Measurements from ENCODE around the gene DNAJC16. TPM values are rescaled to one million over a fixed set of nuclear protein-coding genes. Genes with fewer than 3 reads are reported as not detected.
"Not testable (repeated sequence)": the region's sequence is repeated elsewhere in the genome, so short reads cannot be mapped to it uniquely, and the experiment has no call there.

Gene DNAJC16
- total RNA-seq, 1 donor from 2014 or later: 26.3 TPM

DNA sequence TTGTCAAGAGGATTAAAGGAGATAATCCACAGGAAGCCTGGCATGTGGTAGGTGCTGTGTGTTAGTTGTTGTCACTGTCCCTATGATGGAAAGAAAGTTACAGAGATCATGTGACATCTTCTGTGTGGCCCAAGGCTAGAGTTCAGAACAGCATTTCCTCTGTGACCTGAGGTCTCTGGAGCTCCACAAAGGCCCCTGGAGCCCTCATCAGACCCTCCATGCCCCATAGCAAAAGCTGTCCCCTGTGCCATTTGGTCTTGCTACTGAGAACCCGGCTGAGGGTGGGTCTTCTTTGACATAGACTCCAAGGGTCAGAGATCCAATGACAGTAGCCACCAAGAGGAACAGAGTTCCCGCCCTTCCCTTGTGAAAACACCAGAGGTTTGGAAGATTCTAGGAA is 42.7 kb upstream of the DNAJC16 start:
- Mint-ChIP-seq H3K27ac (no peak overlapping the region), H3K27me3 (no peaks in the 10 kb centered on the region), H3K36me3 (peaks cover 4% of the 10 kb centered on the region), H3K9me3 (no peaks in the 10 kb centered on the region), H3K4me3 (no peak overlapping the region), H3K4me1 (ENCODE audit: unreplicated experiment) (no peaks in the 10 kb centered on the region)
- no peak for DNase-seq (ENCODE audit: extremely low spot score, unreplicated experiment)
- TF ChIP-seq, protein P1, sequence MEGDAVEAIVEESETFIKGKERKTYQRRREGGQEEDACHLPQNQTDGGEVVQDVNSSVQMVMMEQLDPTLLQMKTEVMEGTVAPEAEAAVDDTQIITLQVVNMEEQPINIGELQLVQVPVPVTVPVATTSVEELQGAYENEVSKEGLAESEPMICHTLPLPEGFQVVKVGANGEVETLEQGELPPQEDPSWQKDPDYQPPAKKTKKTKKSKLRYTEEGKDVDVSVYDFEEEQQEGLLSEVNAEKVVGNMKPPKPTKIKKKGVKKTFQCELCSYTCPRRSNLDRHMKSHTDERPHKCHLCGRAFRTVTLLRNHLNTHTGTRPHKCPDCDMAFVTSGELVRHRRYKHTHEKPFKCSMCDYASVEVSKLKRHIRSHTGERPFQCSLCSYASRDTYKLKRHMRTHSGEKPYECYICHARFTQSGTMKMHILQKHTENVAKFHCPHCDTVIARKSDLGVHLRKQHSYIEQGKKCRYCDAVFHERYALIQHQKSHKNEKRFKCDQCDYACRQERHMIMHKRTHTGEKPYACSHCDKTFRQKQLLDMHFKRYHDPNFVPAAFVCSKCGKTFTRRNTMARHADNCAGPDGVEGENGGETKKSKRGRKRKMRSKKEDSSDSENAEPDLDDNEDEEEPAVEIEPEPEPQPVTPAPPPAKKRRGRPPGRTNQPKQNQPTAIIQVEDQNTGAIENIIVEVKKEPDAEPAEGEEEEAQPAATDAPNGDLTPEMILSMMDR (conservative IDR thresholded peaks at IDR 0.05): no peak

DNA sequence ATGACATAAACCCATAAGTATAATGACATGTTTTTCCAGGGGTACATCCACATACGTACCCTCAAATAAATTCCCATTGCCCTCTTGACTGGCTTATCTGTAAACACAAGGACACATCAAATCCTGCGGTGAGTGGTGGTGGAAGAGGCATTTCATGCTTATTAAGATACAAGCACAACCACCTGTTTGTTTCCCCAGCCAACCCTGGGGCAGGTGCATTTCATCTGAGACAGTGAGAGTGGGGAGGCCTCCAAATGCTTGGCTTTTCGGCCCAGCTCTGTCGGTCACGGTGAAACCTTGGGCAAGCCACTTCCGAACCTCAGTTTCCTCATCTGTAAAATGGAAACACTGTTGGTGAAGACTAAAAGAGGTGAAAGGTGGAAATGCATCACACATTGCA is 42.2 kb upstream of the DNAJC16 start:
- H3K9me3 Mint-ChIP-seq; H3K4me1 Mint-ChIP-seq (ENCODE audit: unreplicated experiment); H3K36me3 Mint-ChIP-seq; H3K4me3 Mint-ChIP-seq; DNase-seq (ENCODE audit: extremely low spot score, unreplicated experiment); H3K27ac Mint-ChIP-seq; H3K27me3 Mint-ChIP-seq: not testable (repeated sequence)

DNA sequence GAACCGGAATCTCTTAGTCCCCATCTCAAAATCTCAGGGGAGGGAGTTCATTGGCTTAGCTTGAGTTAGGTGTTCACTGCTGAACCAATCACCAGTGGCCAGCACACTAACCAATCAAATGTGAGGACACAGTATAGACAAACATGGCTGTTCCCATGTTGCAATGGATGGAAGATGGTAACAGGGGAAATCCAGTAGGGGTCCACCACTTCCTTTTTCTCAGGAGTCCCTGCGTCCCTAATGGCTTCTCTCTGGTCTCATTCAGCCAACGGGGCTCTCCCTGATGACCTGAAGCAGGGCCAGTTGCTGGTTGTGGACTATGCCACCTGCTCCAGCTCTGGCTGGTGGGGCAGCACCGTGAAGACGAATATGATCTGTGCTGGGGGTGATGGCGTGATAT is 41.0 kb upstream of the DNAJC16 start:
- Mint-ChIP-seq H3K4me3 (no peak overlapping the region), H3K27ac (no peak overlapping the region), H3K4me1 (ENCODE audit: unreplicated experiment) (no peaks in the 10 kb centered on the region), H3K9me3 (no peaks in the 10 kb centered on the region), H3K36me3 (peaks cover 4% of the 10 kb centered on the region), H3K27me3 (no peaks in the 10 kb centered on the region)
- no peak for DNase-seq (ENCODE audit: extremely low spot score, unreplicated experiment)
- TF ChIP-seq, protein P1 (conservative IDR thresholded peaks at IDR 0.05): no peak

GRCh38 chr1:15486844-15487610 is 39.6 kb upstream of the DNAJC16 start:
- not testable (repeated sequence) for H3K27me3 Mint-ChIP-seq; H3K36me3 Mint-ChIP-seq; H3K4me3 Mint-ChIP-seq; H3K4me1 Mint-ChIP-seq (ENCODE audit: unreplicated experiment); DNase-seq (ENCODE audit: extremely low spot score, unreplicated experiment); H3K9me3 Mint-ChIP-seq; H3K27ac Mint-ChIP-seq

- no peak overlapping the region for H3K4me3 Mint-ChIP-seq
- TF ChIP-seq, protein P1 (conservative IDR thresholded peaks at IDR 0.05): no peak
- DNase-seq (ENCODE audit: extremely low spot score, unreplicated experiment): no peak
- H3K27ac Mint-ChIP-seq: no peak overlapping the region
- H3K4me1 Mint-ChIP-seq (ENCODE audit: unreplicated experiment): no peaks in the 10 kb centered on the region
- peaks cover 8% of the 10 kb centered on the region for H3K36me3 Mint-ChIP-seq
- no peaks in the 10 kb centered on the region for H3K9me3 Mint-ChIP-seq
- H3K27me3 Mint-ChIP-seq: no peaks in the 10 kb centered on the region
These were observed 38.3 kb upstream of the DNAJC16 start for GRCh38 chr1:15488371-15488770.

DNA sequence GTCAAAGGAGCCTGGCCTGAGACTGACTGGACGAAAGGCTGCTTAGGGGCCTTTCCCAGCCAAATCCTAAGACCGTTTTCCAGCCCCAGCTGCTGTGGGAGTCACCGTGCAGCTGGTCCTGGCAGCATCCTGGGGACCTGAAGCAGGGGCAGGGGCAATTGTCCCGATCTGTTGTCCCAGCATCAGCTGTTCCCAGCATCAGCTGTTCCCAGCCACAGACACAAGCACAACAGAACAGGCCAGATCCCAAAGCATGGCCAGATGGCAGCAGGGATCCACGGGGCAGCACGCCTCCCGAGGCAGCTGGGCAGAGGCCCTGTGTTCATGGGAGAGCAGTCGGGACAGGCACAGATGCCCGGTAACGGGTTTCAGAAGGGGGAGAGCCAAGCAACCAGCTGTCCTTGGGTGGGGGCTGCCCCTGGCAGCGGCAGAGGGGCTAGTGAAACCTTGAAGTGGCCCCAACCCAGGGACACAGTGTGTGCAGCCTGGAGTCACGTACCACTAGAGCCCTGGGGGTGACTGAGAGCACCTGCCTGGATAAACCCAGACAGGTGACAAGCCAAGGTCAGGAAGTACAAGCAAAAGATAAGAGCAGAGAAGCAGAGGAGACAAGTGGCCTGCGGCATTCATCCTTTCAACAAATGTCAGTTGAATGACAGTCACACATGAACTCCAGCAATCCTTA is 37.5 kb upstream of the DNAJC16 start:
- Mint-ChIP-seq H3K9me3 (no peaks in the 10 kb centered on the region), H3K4me1 (ENCODE audit: unreplicated experiment) (no peaks in the 10 kb centered on the region), H3K27ac (no peak overlapping the region), H3K4me3 (no peak overlapping the region), H3K36me3 (peaks cover 7% of the 10 kb centered on the region), H3K27me3 (no peaks in the 10 kb centered on the region)
- no peak for DNase-seq (ENCODE audit: extremely low spot score, unreplicated experiment)
- TF ChIP-seq, protein P1 (conservative IDR thresholded peaks at IDR 0.05): no peak

GRCh38 chr1:15491010-15491409 is 35.6 kb upstream of the DNAJC16 start:
- H3K9me3 Mint-ChIP-seq; H3K27me3 Mint-ChIP-seq; H3K4me1 Mint-ChIP-seq (ENCODE audit: unreplicated experiment); H3K4me3 Mint-ChIP-seq; H3K27ac Mint-ChIP-seq; H3K36me3 Mint-ChIP-seq; DNase-seq (ENCODE audit: extremely low spot score, unreplicated experiment): not testable (repeated sequence)

Data from type B pancreatic cell (in vitro differentiated cells).